Pancreas (tissue), 10 donors: ENCODE data around the gene AATK. TPM values are rescaled to one million over a fixed set of nuclear protein-coding genes. Genes with fewer than 3 reads are reported as not detected.

Experiments
- ATAC-seq, 4 donors: fragments of 200-7000 bp; cut with Tn5 transposase; one replicate each; pipeline versions ENCODE4 v1.8.0 to v1.9.1; 2020; ENCODE audit warnings: mild to moderate bottlenecking in 4 of 4, moderate library complexity in 4 of 4
- DNase-seq, 6 donors: peaks; one replicate each; pipeline ENCODE4 v3.0.0-alpha.2; 2020
- FAIRE-seq: peaks from 2 replicates; lab custom pipeline; 2012; peaks lifted over from hg19 to GRCh38; lab: Jason Lieb, UNC
- H3K27ac ChIP-seq, 4 donors: fragments of 200-600 bp; sonication (generic); 1 replicate in 3 of 4; 2 replicates in 1 of 4; pipeline versions ENCODE4 v1.5.0 to v1.8.0; 2020
- H3K27me3 ChIP-seq, 4 donors: fragments of 200-600 bp; one replicate each; pipeline ENCODE4 v1.8.0; 2021
- H3K36me3 ChIP-seq, 3 donors: fragments of 200-600 bp; sonication (generic) in 1 of 3; one replicate each; pipeline versions ENCODE4 v1.5.0 to v1.8.0; 2020 to 2021
- H3K4me1 ChIP-seq, 3 donors: fragments of 200-600 bp; one replicate each; pipeline ENCODE4 v1.8.0; 2021
- H3K4me3 ChIP-seq, 4 donors: fragments of 200-600 bp; sonication (generic) in 2 of 4; one replicate each; pipeline versions ENCODE4 v1.5.0 to v1.8.0; 2020 to 2021
- H3K9me3 ChIP-seq, 4 donors: fragments of 200-600 bp; one replicate each; pipeline ENCODE4 v1.8.0; 2021
- CTCF ChIP-seq, 4 donors: fragments of 200-600 bp; sonication (generic) in 3 of 4; IDR thresholded peaks; one replicate each; pipeline versions ENCODE4 v1.5.0 to v1.8.0; 2021; ENCODE audit warnings: antibody characterized with exemption in 4 of 4
- WGBS, 2 donors: extraction: QIAGEN DNeasy Blood & Tissue Kit; methylation state at CpG; one replicate each; pipeline ENCODE4 v1.1.7; 2013; 5-methylcytosine and 5-hydroxymethylcytosine counted together
- intact Hi-C, 3 donors: fragments of 100-400 bp; cut with DNase I; formaldehyde crosslinking; loops; one replicate each; pipeline versions ENCODE4 v1.11.1 to v1.14.2; 2022
- polyA plus RNA-seq, 2 donors: library from polyadenylated mRNA; stranded (reverse); fragments of 200-250 nt; gene quantifications; one replicate each; pipeline ENCODE4 v1.2.3, GENCODE V29; 2013
- total RNA-seq, 6 donors: library from RNA; stranded (reverse); fragmentation: NEBNext Ultra II Directional in 4 of 6; extraction: Animal tissue kit (Norgen Biotek cat#: 25700) in 4 of 6; gene quantifications; one replicate each; pipeline versions ENCODE4 v1.2.1 to v1.2.4, GENCODE V29; 2021 to 2023
- donor health status: healthy with polysubstance abuse.
- donor health status: DM: no; HTN: no; CAD: no; lungs with moderate emphysema.
- donor health status: DM: no; HTN: no; CAD: no.
- donor health status: control.
- donor health status: control.
- donor health status: Bipolar disorder and iron deficiency.
- donor health status: DM: yes; HTN: yes; CAD: no.
- donor health status: DM: no; HTN: no; CAD: no.
- donor health status: DM: no; HTN: no; CAD: no.
- donor health status: DM: yes; HTN: yes; CAD: no.

Gene AATK
- total and polyA plus RNA-seq, 8 donors, result 24.3 to 49.6 (median 30.1) TPM

GRCh38 chr17:81187120-81187519 is 21.1 kb upstream of the AATK start:
- Histone ChIP-seq H3K4me3 (no peak overlapping the region), H3K27ac (no peak overlapping the region), H3K36me3 (no peaks in the 10 kb centered on the region), H3K27me3 (no peaks in the 10 kb centered on the region), H3K9me3 (no peaks in the 10 kb centered on the region), H3K4me1 (no peaks in the 10 kb centered on the region)
- TF ChIP-seq CTCF (IDR thresholded peaks at IDR 0.05), result no peak
- WGBS, 2 donors, result 89 to 91% methylated on average over 11 of the region's 11 CpGs
- FAIRE-seq (no peak), DNase-seq (no peak), ATAC-seq (no peak)
- intact Hi-C loops, result no loop called here

- Histone ChIP-seq H3K36me3 (no peaks in the 10 kb centered on the region), H3K27me3 (no peaks in the 10 kb centered on the region), H3K4me3 (no peak overlapping the region), H3K4me1 (no peaks in the 10 kb centered on the region), H3K27ac (no peak overlapping the region), H3K9me3 (no peaks in the 10 kb centered on the region)
- ATAC-seq (no peak), FAIRE-seq (no peak), DNase-seq (peak in 1 of 6 donors; percentile 7)
- intact Hi-C loops, result no loop called here
- no peak for TF ChIP-seq CTCF (IDR thresholded peaks at IDR 0.05)
- 64 to 70% methylated on average over 7 of the region's 7 CpGs for WGBS, 2 donors
Measured at GRCh38 chr17:81186203-81186602, 20.2 kb upstream of the AATK start.

- DNase-seq, result peak in 2 of 6 donors; percentile 12 to 20
- Histone ChIP-seq H3K4me3 (no peak overlapping the region), H3K36me3 (no peaks in the 10 kb centered on the region), H3K9me3 (no peaks in the 10 kb centered on the region), H3K27me3 (no peaks in the 10 kb centered on the region), H3K27ac (no peak overlapping the region), H3K4me1 (no peaks in the 10 kb centered on the region)
- no peak for TF ChIP-seq CTCF (IDR thresholded peaks at IDR 0.05)
- ATAC-seq, result no peak
- intact Hi-C loops, result no loop called here
- FAIRE-seq, result no peak
- 24 to 27% methylated on average over 14 to 15 of the region's 15 CpGs for WGBS, 2 donors
Measured at GRCh38 chr17:81184555-81184954, 18.5 kb upstream of the AATK start.

- ATAC-seq (no peak), DNase-seq (peak in 1 of 6 donors; percentile 22), FAIRE-seq (no peak)
- no peak overlapping the region for H3K4me3 ChIP-seq
- H3K4me1 ChIP-seq, result no peaks in the 10 kb centered on the region
- H3K27ac ChIP-seq, result no peak overlapping the region
- H3K27me3 ChIP-seq, result no peaks in the 10 kb centered on the region
- intact Hi-C loops, result no loop called here
- no peaks in the 10 kb centered on the region for H3K9me3 ChIP-seq
- no peak for TF ChIP-seq CTCF (IDR thresholded peaks at IDR 0.05)
- H3K36me3 ChIP-seq, result no peaks in the 10 kb centered on the region
- 90 to 95% methylated on average over 11 of the region's 11 CpGs for WGBS, 2 donors
Measured at GRCh38 chr17:81183807-81184206, 17.8 kb upstream of the AATK start.

- Histone ChIP-seq H3K27ac (no peak overlapping the region), H3K27me3 (no peaks in the 10 kb centered on the region), H3K9me3 (no peaks in the 10 kb centered on the region), H3K4me3 (no peak overlapping the region), H3K36me3 (no peaks in the 10 kb centered on the region), H3K4me1 (no peaks in the 10 kb centered on the region)
- DNase-seq, result peak in 2 of 6 donors; percentile 22 to 55
- intact Hi-C loops, result no loop called here
- no peak for FAIRE-seq
- no peak for TF ChIP-seq CTCF (IDR thresholded peaks at IDR 0.05)
- 85 to 89% methylated on average over 9 to 10 of the region's 10 CpGs for WGBS, 2 donors
- no peak for ATAC-seq
Measured at GRCh38 chr17:81183316-81183715, 17.3 kb upstream of the AATK start.
